IPS-15b (cell line): ENCODE measurements around the gene PAX3.

ENCODE experiments used
- H3K27me3 ChIP-seq: one replicate; pipeline ENCODE4 v1.6.1; 2013; ENCODE audit warnings: low read length; ENCODE audit not compliant: control insufficient read depth, insufficient read depth
- H3K36me3 ChIP-seq: one replicate; pipeline ENCODE4 v1.6.1; 2013; ENCODE audit warnings: low read length; ENCODE audit not compliant: control insufficient read depth, insufficient read depth
- H3K4me1 ChIP-seq: one replicate; pipeline ENCODE4 v1.6.1; 2013; ENCODE audit warnings: mild to moderate bottlenecking, low read length; ENCODE audit not compliant: control insufficient read depth, insufficient read depth
- H3K4me3 ChIP-seq: one replicate; pipeline ENCODE4 v1.5.1; 2013; ENCODE audit warnings: low read depth, low read length
- H3K9ac ChIP-seq: one replicate; pipeline ENCODE4 v1.6.1; 2013; ENCODE audit warnings: low read depth, mild to moderate bottlenecking, low read length
- H3K9me3 ChIP-seq: one replicate; pipeline ENCODE4 v1.6.1; 2013; ENCODE audit warnings: mild to moderate bottlenecking, low read length; ENCODE audit not compliant: control insufficient read depth, insufficient read depth

The PAX3 gene

DNA sequence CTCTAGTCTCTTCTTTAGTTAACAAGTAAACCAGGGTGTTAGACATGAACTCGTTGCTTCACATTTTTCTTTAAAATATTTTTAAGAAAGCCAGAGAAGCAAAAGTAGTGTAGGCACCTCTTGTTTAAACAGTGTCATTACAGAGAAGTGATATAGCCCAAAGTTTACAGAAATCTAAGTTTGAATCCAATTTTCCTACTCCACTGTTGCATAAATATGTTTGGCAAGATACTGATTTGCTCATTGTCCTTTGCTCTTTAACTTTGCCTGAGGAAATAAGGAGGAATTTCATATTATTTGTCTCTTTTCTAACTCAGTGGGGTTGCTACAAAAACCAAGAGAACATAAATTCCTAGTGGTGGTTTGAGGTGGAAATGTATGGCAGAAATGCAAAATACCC is 81.1 kb downstream of the PAX3 start:
- H3K4me3 ChIP-seq, result no peak overlapping the region
- H3K9ac ChIP-seq, result no peak overlapping the region
- no peaks in the 10 kb centered on the region for H3K9me3 ChIP-seq
- H3K4me1 ChIP-seq, result no peaks in the 10 kb centered on the region
- H3K36me3 ChIP-seq, result no peaks in the 10 kb centered on the region
- no peaks in the 10 kb centered on the region for H3K27me3 ChIP-seq

DNA sequence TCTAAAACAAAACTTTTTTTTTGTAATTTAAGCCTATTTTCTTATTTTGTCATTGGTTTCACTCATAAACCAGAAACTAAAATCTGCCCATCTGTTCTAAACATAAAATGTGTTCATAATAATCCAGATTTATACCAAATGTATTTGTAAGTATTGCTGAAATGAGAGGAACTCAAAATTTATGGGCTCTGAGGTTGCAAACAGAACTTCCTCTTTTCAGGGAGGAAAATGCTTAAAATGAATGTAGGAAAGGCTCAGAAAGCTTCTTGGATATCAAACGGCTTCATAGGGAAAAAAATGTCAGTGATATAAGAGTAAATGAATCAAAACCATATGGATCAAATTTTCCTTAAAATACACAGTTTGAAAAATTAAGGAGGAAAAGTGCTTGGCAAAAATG is 83.9 kb downstream of the PAX3 start:
- H3K9ac ChIP-seq, result no peak overlapping the region
- no peaks in the 10 kb centered on the region for H3K9me3 ChIP-seq
- H3K36me3 ChIP-seq, result no peaks in the 10 kb centered on the region
- no peak overlapping the region for H3K4me3 ChIP-seq
- H3K27me3 ChIP-seq, result no peaks in the 10 kb centered on the region
- no peaks in the 10 kb centered on the region for H3K4me1 ChIP-seq

DNA sequence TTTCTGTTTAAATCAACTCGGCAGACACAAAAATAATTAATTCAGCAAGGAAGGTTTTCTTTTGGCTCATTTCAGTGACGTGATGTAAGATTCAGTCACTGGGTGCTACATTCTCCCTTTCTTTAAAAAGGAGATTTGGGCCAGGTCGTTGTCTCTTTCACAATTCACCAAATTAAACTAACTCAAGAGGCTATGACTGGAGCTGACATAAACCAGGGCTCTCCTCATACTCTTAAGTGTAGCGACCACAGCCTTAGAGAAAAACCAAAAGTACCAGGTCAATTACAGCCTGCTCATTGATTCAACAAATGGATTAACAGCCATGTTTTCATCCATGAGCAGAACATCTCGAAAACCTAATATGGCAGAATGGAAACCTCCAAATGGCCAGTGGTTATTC is 85.7 kb downstream of the PAX3 start:
- Histone ChIP-seq H3K9ac (no peak overlapping the region), H3K27me3 (no peaks in the 10 kb centered on the region), H3K4me3 (no peak overlapping the region), H3K4me1 (peaks cover 4% of the 10 kb centered on the region), H3K9me3 (no peaks in the 10 kb centered on the region), H3K36me3 (no peaks in the 10 kb centered on the region)

GRCh38 chr2:222212571-222212970 is 86.2 kb downstream of the PAX3 start:
- no peak overlapping the region for H3K4me3 ChIP-seq
- no peak overlapping the region for H3K9ac ChIP-seq
- H3K36me3 ChIP-seq, result no peaks in the 10 kb centered on the region
- H3K27me3 ChIP-seq, result no peaks in the 10 kb centered on the region
- peaks cover 4% of the 10 kb centered on the region for H3K4me1 ChIP-seq
- H3K9me3 ChIP-seq, result no peaks in the 10 kb centered on the region

GRCh38 chr2:222208010-222208690 is 90.6 kb downstream of the PAX3 start:
- Histone ChIP-seq H3K27me3 (no peaks in the 10 kb centered on the region), H3K9ac (no peak overlapping the region)

GRCh38 chr2:222205136-222205535 is 93.7 kb downstream of the PAX3 start:
- Histone ChIP-seq H3K27me3 (no peaks in the 10 kb centered on the region), H3K4me3 (no peak overlapping the region), H3K36me3 (no peaks in the 10 kb centered on the region), H3K9me3 (no peaks in the 10 kb centered on the region), H3K4me1 (peaks cover 4% of the 10 kb centered on the region), H3K9ac (no peak overlapping the region)

More at GRCh38 chr2:222208010-222208690, 90.6 kb downstream of the PAX3 start:
- H3K9me3 ChIP-seq, result no peaks in the 10 kb centered on the region
- H3K4me1 ChIP-seq, result peaks cover 4% of the 10 kb centered on the region
- no peaks in the 10 kb centered on the region for H3K36me3 ChIP-seq
- H3K4me3 ChIP-seq, result no peak overlapping the region

DNA sequence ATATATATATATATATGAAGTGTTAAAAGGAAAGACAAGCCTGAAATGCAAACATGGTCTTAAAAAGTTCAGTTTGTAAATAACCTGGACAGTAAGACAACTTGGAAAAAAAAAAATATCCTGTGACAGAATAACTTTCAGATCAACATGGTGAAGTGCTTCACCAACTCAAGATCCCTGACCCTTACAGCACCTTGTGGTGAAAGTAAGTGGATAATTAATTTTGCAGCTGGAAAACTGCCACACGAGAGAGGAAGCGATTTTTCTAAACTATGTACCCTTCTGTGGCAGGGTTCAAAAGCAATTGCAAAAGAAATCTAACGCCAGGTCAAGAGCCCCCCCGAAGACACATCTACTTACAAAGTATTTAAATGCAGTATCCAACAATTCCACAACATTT is 95.8 kb downstream of the PAX3 start:
- no peak overlapping the region for H3K4me3 ChIP-seq
- no peaks in the 10 kb centered on the region for H3K36me3 ChIP-seq
- H3K9ac ChIP-seq, result no peak overlapping the region
- H3K4me1 ChIP-seq, result no peaks in the 10 kb centered on the region
- no peaks in the 10 kb centered on the region for H3K27me3 ChIP-seq
- no peaks in the 10 kb centered on the region for H3K9me3 ChIP-seq

GRCh38 chr2:222196159-222196558 is 102.6 kb downstream of the PAX3 start:
- H3K9me3 ChIP-seq, result no peaks in the 10 kb centered on the region
- H3K4me1 ChIP-seq, result no peaks in the 10 kb centered on the region
- no peaks in the 10 kb centered on the region for H3K27me3 ChIP-seq
- H3K36me3 ChIP-seq, result no peaks in the 10 kb centered on the region
- H3K4me3 ChIP-seq, result no peak overlapping the region
- H3K9ac ChIP-seq, result no peak overlapping the region

GRCh38 chr2:222194669-222195068 is 104.1 kb downstream of the PAX3 start:
- Histone ChIP-seq H3K9ac (no peak overlapping the region), H3K27me3 (no peaks in the 10 kb centered on the region), H3K36me3 (no peaks in the 10 kb centered on the region), H3K4me3 (no peak overlapping the region), H3K4me1 (no peaks in the 10 kb centered on the region), H3K9me3 (no peaks in the 10 kb centered on the region)

DNA sequence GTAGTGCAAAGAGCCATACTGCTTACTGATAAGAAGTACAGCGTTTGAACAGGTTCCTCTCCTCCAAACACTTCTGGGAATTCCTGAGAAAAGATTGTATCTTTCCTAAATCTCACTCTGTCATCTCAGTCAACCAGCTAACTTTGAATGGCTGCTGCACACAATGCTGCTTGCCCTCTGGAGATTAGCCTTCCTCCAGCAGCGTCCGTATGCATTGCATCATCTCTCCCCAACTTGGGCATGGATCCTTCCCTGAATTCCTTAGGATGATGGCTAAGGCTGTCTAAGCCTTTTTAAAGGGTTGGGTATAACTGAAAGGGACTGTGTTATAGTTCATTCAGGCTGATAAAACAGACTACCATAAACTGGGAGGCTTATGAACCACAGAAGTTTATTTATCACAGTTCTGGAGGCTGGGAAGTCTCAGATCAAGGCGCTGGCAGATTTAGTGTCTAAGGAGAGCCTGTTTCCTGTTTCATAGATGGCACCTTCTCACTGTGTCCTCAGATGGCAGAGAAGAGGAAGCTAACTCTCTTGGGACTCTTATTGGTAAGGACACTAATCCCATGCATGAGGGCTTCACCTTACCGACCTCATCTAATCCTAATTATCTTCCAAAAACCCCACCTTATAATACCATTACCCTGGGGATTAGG is 105.3 kb downstream of the PAX3 start:
- H3K4me3 ChIP-seq, result no peak overlapping the region
- H3K27me3 ChIP-seq, result no peaks in the 10 kb centered on the region
- H3K9me3 ChIP-seq, result no peaks in the 10 kb centered on the region

GRCh38 chr2:222180619-222181018 is 118.2 kb downstream of the PAX3 start:
- Histone ChIP-seq H3K9ac (no peak overlapping the region), H3K9me3 (no peaks in the 10 kb centered on the region), H3K4me1 (no peaks in the 10 kb centered on the region), H3K27me3 (peaks cover 19% of the 10 kb centered on the region), H3K4me3 (no peak overlapping the region), H3K36me3 (no peaks in the 10 kb centered on the region)

More for the DNA sequence above, 105.3 kb downstream of the PAX3 start:
- Histone ChIP-seq H3K36me3 (no peaks in the 10 kb centered on the region), H3K9ac (no peak overlapping the region), H3K4me1 (no peaks in the 10 kb centered on the region)

- Histone ChIP-seq H3K36me3 (no peaks in the 10 kb centered on the region), H3K4me3 (no peak overlapping the region), H3K9ac (no peak overlapping the region), H3K9me3 (no peaks in the 10 kb centered on the region), H3K4me1 (peaks cover 2% of the 10 kb centered on the region), H3K27me3 (peaks cover 21% of the 10 kb centered on the region)
Measured at GRCh38 chr2:222179592-222179991, 119.2 kb downstream of the PAX3 start.
